Glutamatergic neuron (in vitro differentiated cells): ENCODE results near the gene GPATCH3. TPM values are rescaled to one million over a fixed set of nuclear protein-coding genes. Genes with fewer than 3 reads are reported as not detected.
"Not testable (repeated sequence)": the region's sequence is repeated elsewhere in the genome, so short reads cannot be mapped to it uniquely, and the experiment has no call there.

ENCODE experiments used
- DNase-seq: peaks from one replicate; pipeline ENCODE4 v3.0.0; 2022
- H3K27ac Mint-ChIP-seq: one replicate; pipeline ENCODE4 v1.8.0; 2020; ENCODE audit warnings: mild to moderate bottlenecking, mixed read lengths, inconsistent platforms; ENCODE audit not compliant: unreplicated experiment
- H3K27me3 Mint-ChIP-seq: one replicate; pipeline ENCODE4 v1.8.0; 2020; ENCODE audit warnings: mild to moderate bottlenecking, moderate library complexity, mixed read lengths, inconsistent platforms; ENCODE audit not compliant: unreplicated experiment
- H3K36me3 Mint-ChIP-seq: one replicate; pipeline ENCODE4 v1.8.0; 2020; ENCODE audit warnings: mild to moderate bottlenecking, mixed read lengths, inconsistent platforms; ENCODE audit not compliant: unreplicated experiment
- H3K4me1 Mint-ChIP-seq: one replicate; pipeline ENCODE4 v1.8.0; 2020; ENCODE audit warnings: mild to moderate bottlenecking, low read depth, mixed read lengths, inconsistent platforms; ENCODE audit not compliant: unreplicated experiment
- H3K4me3 Mint-ChIP-seq: one replicate; pipeline ENCODE4 v1.8.0; 2020; ENCODE audit warnings: mild to moderate bottlenecking, mixed read lengths, inconsistent platforms; ENCODE audit not compliant: unreplicated experiment
- H3K9me3 Mint-ChIP-seq: one replicate; pipeline ENCODE4 v1.8.0; 2020; ENCODE audit warnings: mild to moderate bottlenecking, moderate library complexity, mixed read lengths, inconsistent platforms; ENCODE audit not compliant: unreplicated experiment
- CTCF ChIP-seq: fragments of 200-600 bp; sonication (generic); IDR thresholded peaks from one replicate; pipeline ENCODE4 v1.5.0; 2021; ENCODE audit not compliant: partially characterized antibody, unreplicated experiment
- total RNA-seq: library from RNA; stranded (reverse); fragmentation: NEBNext Ultra II Directional; extraction: Animal tissue kit (Norgen Biotek cat#: 25700); gene quantifications from one replicate; pipeline ENCODE4 v1.2.1, GENCODE V29; 2021; ENCODE audit not compliant: unreplicated experiment

GPATCH3 gene
- total RNA-seq, 1 donor from 2014 or later: 17.3 TPM

- Mint-ChIP-seq H3K27ac (no peak overlapping the region), H3K4me3 (no peak overlapping the region), H3K4me1 (no peaks in the 10 kb centered on the region), H3K36me3 (no peaks in the 10 kb centered on the region), H3K27me3 (peaks cover 2% of the 10 kb centered on the region), H3K9me3 (no peaks in the 10 kb centered on the region)
- DNase-seq: no peak
- no peak for TF ChIP-seq CTCF
Observed at GRCh38 chr1:26874896-26875295, 25.4 kb downstream of the GPATCH3 start.

- not testable (repeated sequence) for H3K36me3 Mint-ChIP-seq, H3K4me3 Mint-ChIP-seq, H3K4me1 Mint-ChIP-seq, H3K27me3 Mint-ChIP-seq, DNase-seq, H3K9me3 Mint-ChIP-seq, H3K27ac Mint-ChIP-seq
Observed at GRCh38 chr1:26873097-26873496, 27.2 kb downstream of the GPATCH3 start.

- peaks cover 1% of the 10 kb centered on the region for H3K9me3 Mint-ChIP-seq
- H3K27me3 Mint-ChIP-seq: peaks cover 10% of the 10 kb centered on the region
- peaks cover 11% of the 10 kb centered on the region for H3K4me1 Mint-ChIP-seq
- H3K4me3 Mint-ChIP-seq: peak overlapping the region; percentile 91
- no peak for TF ChIP-seq CTCF
- no peaks in the 10 kb centered on the region for H3K36me3 Mint-ChIP-seq
- peak; percentile 95 for DNase-seq
- H3K27ac Mint-ChIP-seq: no peak overlapping the region
Observed at GRCh38 chr1:26864610-26865480, 35.4 kb downstream of the GPATCH3 start.

- Mint-ChIP-seq H3K9me3 (peaks cover 1% of the 10 kb centered on the region), H3K36me3 (no peaks in the 10 kb centered on the region), H3K4me1 (peaks cover 11% of the 10 kb centered on the region), H3K27ac (no peak overlapping the region), H3K4me3 (peak overlapping the region; percentile 16), H3K27me3 (peaks cover 10% of the 10 kb centered on the region)
- TF ChIP-seq CTCF: no peak
- DNase-seq: no peak
Observed at GRCh38 chr1:26863685-26864077, 36.6 kb downstream of the GPATCH3 start.

DNA sequence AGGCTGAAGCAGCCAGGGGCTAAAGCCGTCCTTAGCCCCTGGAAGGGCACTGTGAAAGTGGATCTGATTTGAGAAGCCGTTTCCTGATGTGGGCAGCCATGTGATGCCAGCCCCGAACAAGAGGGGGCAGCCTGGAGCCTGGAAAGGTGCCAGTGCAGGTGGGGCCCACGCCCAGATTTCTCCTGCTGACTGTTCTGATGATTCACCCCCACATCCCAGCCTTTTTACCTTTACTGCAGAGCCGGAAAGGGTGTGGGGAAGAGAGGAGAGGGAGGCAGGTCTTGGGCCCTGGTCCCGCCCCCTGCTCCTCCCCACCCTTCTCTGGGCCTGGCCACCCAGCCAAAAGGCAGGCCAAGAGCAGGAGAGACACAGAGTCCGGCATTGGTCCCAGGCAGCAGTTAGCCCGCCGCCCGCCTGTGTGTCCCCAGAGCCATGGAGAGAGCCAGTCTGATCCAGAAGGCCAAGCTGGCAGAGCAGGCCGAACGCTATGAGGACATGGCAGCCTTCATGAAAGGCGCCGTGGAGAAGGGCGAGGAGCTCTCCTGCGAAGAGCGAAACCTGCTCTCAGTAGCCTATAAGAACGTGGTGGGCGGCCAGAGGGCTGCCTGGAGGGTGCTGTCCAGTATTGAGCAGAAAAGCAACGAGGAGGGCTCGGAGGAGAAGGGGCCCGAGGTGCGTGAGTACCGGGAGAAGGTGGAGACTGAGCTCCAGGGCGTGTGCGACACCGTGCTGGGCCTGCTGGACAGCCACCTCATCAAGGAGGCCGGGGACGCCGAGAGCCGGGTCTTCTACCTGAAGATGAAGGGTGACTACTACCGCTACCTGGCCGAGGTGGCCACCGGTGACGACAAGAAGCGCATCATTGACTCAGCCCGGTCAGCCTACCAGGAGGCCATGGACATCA lies 37.2 kb downstream of the GPATCH3 start, which contains the start of gene SFN:
Gene SFN (plus strand): TSS at position 369 of the 904 bp plus-strand sequence. CDS start 64 bp downstream, at position 433.
- no peaks in the 10 kb centered on the region for H3K36me3 Mint-ChIP-seq
- H3K27ac Mint-ChIP-seq: no peak within 1 kb of the TSS
- peak within 1 kb of the TSS; percentile 16 for H3K4me3 Mint-ChIP-seq
- peaks cover 11% of the 10 kb centered on the region for H3K27me3 Mint-ChIP-seq
- peaks cover 14% of the 10 kb centered on the region for H3K4me1 Mint-ChIP-seq
- H3K9me3 Mint-ChIP-seq: peaks cover 1% of the 10 kb centered on the region
- DNase-seq: no peak
- TF ChIP-seq CTCF: peak; percentile 22
